Breast epithelium (tissue), 3 donors: Measurements from ENCODE around the gene OTUD3.

Experiments
- CTCF ChIP-seq, 3 donors: fragments of 450-650 bp; IDR thresholded peaks; one replicate each; pipeline ENCODE4 v1.5.1; 2016 to 2017; ENCODE audit warnings: antibody characterized with exemption in 3 of 3, mild to moderate bottlenecking in 3 of 3, moderate library complexity in 3 of 3
- POLR2A ChIP-seq: fragments of 450-650 bp; IDR thresholded peaks from one replicate; pipeline ENCODE4 v1.6.1; 2016; ENCODE audit warnings: antibody characterized with exemption, mild to moderate bottlenecking, moderate library complexity
- POLR2AphosphoS5 ChIP-seq, 3 donors: sonication (generic); formaldehyde crosslinking; IDR thresholded peaks; one replicate each; pipeline ENCODE4 v1.6.1; 2017; ENCODE audit warnings: antibody characterized with exemption in 3 of 3

GRCh38 chr1:19877821-19878636, 4.2 kb upstream of the OTUD3 start:
- TF ChIP-seq CTCF (IDR thresholded peaks at IDR 0.05) (no peak), POLR2AphosphoS5 (IDR thresholded peaks at IDR 0.05) (no peak), POLR2A (no peak)
